Measurements from ENCODE around the gene IFT80. TPM values are rescaled to one million over a fixed set of nuclear protein-coding genes. Genes with fewer than 3 reads are reported as not detected.

The IFT80 gene
- polyA plus RNA-seq, 3 donors = 1.3 to 7.7 (median 1.4) TPM

GRCh38 chr3:160409812-160410610 lies 11.0 kb upstream of the IFT80 start:
- TF ChIP-seq CTCF (IDR thresholded peaks at IDR 0.05) = no peak
- H3K79me2 ChIP-seq (ENCODE audit: insufficient read depth, low read length) = peaks cover 97% of the 10 kb centered on the region
- Mint-ChIP-seq H3K27ac (peak overlapping the region in 3 of 7 donors; percentile 55 to 80 (median 76)), H3K4me1 (no peaks in the 10 kb centered on the region), H3K9me3 (no peaks in the 10 kb centered on the region), H3K27me3 (ENCODE audit: low read depth in 3 of 3) (no peaks in the 10 kb centered on the region), H3K4me3 (no peak overlapping the region), H3K36me3 (peaks cover 14 to 30% of the 10 kb centered on the region in 2 donors)
- 90% methylated on average over 6 of the region's 10 CpGs for WGBS (ENCODE audit: insufficient coverage)
- no peak for DNase-seq
- peak overlapping the region in 1 of 2 donors; percentile 43 for H3K27ac ChIP-seq (ENCODE audit: low read depth in 1 of 2, low read length in 2 of 2)
- intact Hi-C loops (cut with micrococcal nuclease) = loop anchor here (5.0 to 10.0 kb wide), 2 partner anchors 185 to 378 kb away; partner anchors contain the start of gene C3orf80 (in 1 of the 2)
- no peaks in the 10 kb centered on the region for H3K27me3 ChIP-seq (ENCODE audit: control insufficient read depth in 2 of 2, insufficient read depth in 2 of 2, low read length in 2 of 2)
- no peaks in the 10 kb centered on the region for H3K9me3 ChIP-seq (replicated peaks in 1 of 2; ENCODE audit: control insufficient read depth in 1 of 2, insufficient read depth in 1 of 2, low read length in 2 of 2)
- no peaks in the 10 kb centered on the region for H4K20me1 ChIP-seq (ENCODE audit: insufficient read depth, low read length)
- no peak overlapping the region for H3K4me2 ChIP-seq (replicated peaks; ENCODE audit: extremely low read depth, low read length, poor library complexity, severe bottlenecking)
- no peak overlapping the region for H3K4me3 ChIP-seq (replicated peaks in 1 of 3; ENCODE audit: low read depth in 2 of 3, low read length in 3 of 3)
- no peak overlapping the region for H2AFZ ChIP-seq (ENCODE audit: insufficient read depth, low read depth, low read length, poor library complexity, severe bottlenecking)
- no peak overlapping the region for H3K9ac ChIP-seq (ENCODE audit: insufficient read depth, low read length, poor library complexity, severe bottlenecking)
- H3K4me1 ChIP-seq (ENCODE audit: control insufficient read depth in 1 of 2, insufficient read depth in 2 of 2, low read length in 2 of 2) = no peaks in the 10 kb centered on the region
- H3K36me3 ChIP-seq (replicated peaks in 1 of 2; ENCODE audit: control insufficient read depth in 1 of 2, insufficient read depth in 2 of 2, low read length in 2 of 2) = peaks cover 14 to 62% of the 10 kb centered on the region in 2 donors

- no peak overlapping the region for H2AFZ ChIP-seq (ENCODE audit: insufficient read depth, low read depth, low read length, poor library complexity, severe bottlenecking)
- no peak for TF ChIP-seq CTCF (IDR thresholded peaks at IDR 0.05)
- peaks cover 94% of the 10 kb centered on the region for H3K79me2 ChIP-seq (ENCODE audit: insufficient read depth, low read length)
- intact Hi-C loops (cut with micrococcal nuclease) = loop anchor here in 1 of 2 donors (5.0 kb wide), 1 partner anchor 43 kb away; the partner anchor contains the start of gene TRIM59
- H3K27me3 ChIP-seq (ENCODE audit: control insufficient read depth in 2 of 2, insufficient read depth in 2 of 2, low read length in 2 of 2) = no peaks in the 10 kb centered on the region
- H3K9me3 ChIP-seq (replicated peaks in 1 of 2; ENCODE audit: control insufficient read depth in 1 of 2, insufficient read depth in 1 of 2, low read length in 2 of 2) = no peaks in the 10 kb centered on the region
- no peak overlapping the region for H3K9ac ChIP-seq (ENCODE audit: insufficient read depth, low read length, poor library complexity, severe bottlenecking)
- peaks cover 13 to 24% of the 10 kb centered on the region in 2 donors for H3K4me1 ChIP-seq (ENCODE audit: control insufficient read depth in 1 of 2, insufficient read depth in 2 of 2, low read length in 2 of 2)
- Mint-ChIP-seq H3K9me3 (no peaks in the 10 kb centered on the region), H3K4me1 (peaks cover 35% of the 10 kb centered on the region), H3K27ac (peak overlapping the region in 6 of 7 donors; percentile 8 to 91 (median 85)), H3K27me3 (ENCODE audit: low read depth in 3 of 3) (no peaks in the 10 kb centered on the region), H3K36me3 (peaks cover 5 to 7% of the 10 kb centered on the region in 2 donors), H3K4me3 (peak overlapping the region; percentile 65 to 80)
- H3K36me3 ChIP-seq (replicated peaks in 1 of 2; ENCODE audit: control insufficient read depth in 1 of 2, insufficient read depth in 2 of 2, low read length in 2 of 2) = peaks cover 8 to 17% of the 10 kb centered on the region in 2 donors
- peak overlapping the region; percentile 91 for H3K4me2 ChIP-seq (replicated peaks; ENCODE audit: extremely low read depth, low read length, poor library complexity, severe bottlenecking)
- H3K4me3 ChIP-seq (replicated peaks in 1 of 3; ENCODE audit: low read depth in 2 of 3, low read length in 3 of 3) = peak overlapping the region in 1 of 3 experiments; percentile 87
- DNase-seq = peak in 1 of 3 donors; percentile 10
- no peaks in the 10 kb centered on the region for H4K20me1 ChIP-seq (ENCODE audit: insufficient read depth, low read length)
- H3K27ac ChIP-seq (ENCODE audit: low read depth in 1 of 2, low read length in 2 of 2) = peak overlapping the region in 1 of 2 donors; percentile 87
- WGBS (ENCODE audit: insufficient coverage) = 0% methylated on average over 1 of the region's 7 CpGs
Observed at GRCh38 chr3:160403796-160404470, 4.9 kb upstream of the IFT80 start.
